Measurements from ENCODE around the gene ASB16. TPM values are rescaled to one million over a fixed set of nuclear protein-coding genes. Genes with fewer than 3 reads are reported as not detected.

Gene ASB16
- total and polyA plus RNA-seq, 9 of the 15 experiments (the other 6 are each of a cell fraction or from before 2014, with no cell fraction given): 0.03 to 0.07 TPM; not detected in 7

GRCh38 chr17:44219108-44219615 lies 48.7 kb downstream of the ASB16 start (continued):
- TF ChIP-seq CTCF (IDR thresholded peaks at IDR 0.05 in 2 of 3, conservative IDR thresholded peaks at IDR 0.05 in 1 of 3; ENCODE audit: insufficient read depth in 2 of 3, low read depth in 1 of 3, low read length in 3 of 3) (peak; percentile 33 to 69 (median 54); a peak in 5 of 6 replicates), ZNF165 (CRISPR knock-in tag; IDR thresholded peaks at IDR 0.05; ENCODE audit: borderline replicate concordance) (no peak), SAFB (IDR thresholded peaks at IDR 0.05; ENCODE audit: borderline replicate concordance, low read depth, low read length) (no peak), NCOA4 (IDR thresholded peaks at IDR 0.05; ENCODE audit: partially characterized antibody) (no peak), SETDB1 (IDR thresholded peaks at IDR 0.05; ENCODE audit: low read length) (no peak), ZNF3 (CRISPR knock-in tag; IDR thresholded peaks at IDR 0.05) (no peak), TAF1 (IDR thresholded peaks at IDR 0.05; ENCODE audit: control insufficient read depth, extremely low read depth, insufficient read depth, low read length, severe bottlenecking) (peak; percentile 52), CXXC5 (CRISPR knock-in tag; IDR thresholded peaks at IDR 0.05) (peak; percentile 72), ZNF232 (CRISPR knock-in tag; IDR thresholded peaks at IDR 0.05) (no peak), ETV6 (IDR thresholded peaks at IDR 0.05; ENCODE audit: borderline replicate concordance in 1 of 2, low read depth in 2 of 2, low read length in 1 of 2) (no peak), ETV6 (CRISPR knock-in tag; IDR thresholded peaks at IDR 0.05; ENCODE audit: borderline replicate concordance) (no peak), REST (IDR thresholded peaks at IDR 0.05; ENCODE audit: borderline replicate concordance) (peak; percentile 6; the same call in 1 of the 2 replicates), REST (CRISPR knock-in tag; IDR thresholded peaks at IDR 0.05; ENCODE audit: low read depth) (peak; percentile 77; the same call in 1 of the 2 replicates), ARHGAP35 (IDR thresholded peaks at IDR 0.05; ENCODE audit: partially characterized antibody) (no peak), HMGN3 (IDR thresholded peaks at IDR 0.05; ENCODE audit: borderline replicate concordance, extremely low read depth, insufficient read length, low read depth, low read length) (peak; percentile 59), ERF (CRISPR knock-in tag; IDR thresholded peaks at IDR 0.05) (no peak)
